Measurements from ENCODE around the gene DLGAP1. TPM values are rescaled to one million over a fixed set of nuclear protein-coding genes. Genes with fewer than 3 reads are reported as not detected.

The DLGAP1 gene
- total RNA-seq, 1 donor from 2014 or later = 80.2 TPM

GRCh38 chr18:3857544-3857943 lies 597.6 kb downstream of the DLGAP1 start:
- DNase-seq = no peak

DNA sequence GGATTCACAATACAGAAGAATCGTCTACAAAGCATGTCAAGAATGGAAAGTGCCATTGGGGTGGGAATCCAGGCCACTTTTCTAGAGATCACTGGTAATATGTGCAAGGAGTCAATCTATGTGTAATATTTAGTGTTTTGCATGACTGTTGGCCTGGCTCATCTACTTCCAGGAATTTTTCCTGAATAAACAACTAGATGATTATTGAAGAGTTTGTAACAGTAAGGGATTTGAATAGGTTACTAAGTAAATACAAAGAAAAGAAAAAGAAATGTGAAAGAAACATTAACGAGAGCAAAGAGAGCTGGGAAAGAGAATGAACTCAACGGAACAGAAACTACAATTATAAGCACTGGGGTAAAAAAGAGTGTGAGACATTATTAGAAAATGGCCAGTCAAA lies 599.1 kb downstream of the DLGAP1 start:
- no peak for DNase-seq

GRCh38 chr18:3852321-3852720 lies 602.8 kb downstream of the DLGAP1 start:
- no peak for DNase-seq

GRCh38 chr18:3851159-3851558 lies 603.9 kb downstream of the DLGAP1 start:
- no peak for DNase-seq

DNA sequence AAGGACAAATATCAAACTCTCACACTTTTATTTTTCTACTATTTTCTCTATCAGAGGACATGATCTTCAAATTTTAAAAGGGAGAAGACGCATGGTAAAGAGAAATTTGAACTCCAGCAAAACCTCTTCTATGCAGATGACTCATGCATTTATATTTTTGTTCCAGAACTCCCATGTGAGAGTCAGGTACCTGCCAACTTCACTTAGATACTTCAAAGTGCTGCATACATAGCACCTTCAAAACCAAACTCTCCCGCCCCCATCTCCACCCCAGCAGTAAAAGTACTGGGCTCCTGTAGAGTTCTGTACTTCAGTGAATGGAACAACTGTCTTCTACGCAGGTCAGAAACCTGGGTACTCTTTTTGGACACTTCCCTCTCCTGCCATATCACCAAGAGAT lies 606.8 kb downstream of the DLGAP1 start:
- DNase-seq = no peak

DNA sequence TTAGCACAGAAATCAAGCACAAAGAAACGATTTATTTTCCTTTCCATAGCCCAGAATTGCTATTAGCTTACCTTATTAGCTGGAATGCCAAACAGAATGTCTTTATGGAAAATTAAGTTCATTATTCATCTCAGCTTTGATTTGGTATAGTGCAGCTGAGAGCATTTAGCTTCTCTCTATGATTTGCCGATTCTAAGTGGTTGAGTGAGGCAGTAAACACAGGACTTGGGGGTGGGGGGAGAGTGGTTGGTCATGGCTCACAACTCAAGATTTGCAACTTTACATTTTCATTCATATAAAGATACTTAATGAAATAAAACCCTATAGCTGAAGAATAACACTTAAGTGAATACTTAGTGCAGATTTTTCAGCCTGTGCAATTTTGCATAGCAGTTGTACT lies 609.9 kb downstream of the DLGAP1 start:
- DNase-seq = no peak

GRCh38 chr18:3842844-3843243 lies 612.3 kb downstream of the DLGAP1 start:
- DNase-seq = no peak

DNA sequence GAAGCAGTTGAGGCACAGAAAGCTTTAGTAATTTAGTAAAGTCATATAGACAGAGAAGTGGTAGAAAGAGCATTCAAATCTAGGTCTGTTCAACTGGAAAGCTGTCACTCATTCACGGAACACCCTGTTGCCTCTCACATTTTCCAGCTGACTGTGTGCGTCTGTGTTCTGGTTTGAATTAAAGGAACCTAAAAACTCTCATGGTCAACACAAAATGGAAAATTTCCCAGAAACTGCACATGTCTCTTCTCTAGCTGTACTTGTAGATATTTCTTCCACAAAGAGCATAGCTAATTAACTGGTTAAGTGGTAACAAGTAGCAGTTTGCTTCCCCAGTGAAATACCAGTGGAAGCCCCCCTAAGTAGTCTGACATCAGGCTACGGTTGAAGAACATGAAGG lies 614.3 kb downstream of the DLGAP1 start:
- DNase-seq = no peak

DNA sequence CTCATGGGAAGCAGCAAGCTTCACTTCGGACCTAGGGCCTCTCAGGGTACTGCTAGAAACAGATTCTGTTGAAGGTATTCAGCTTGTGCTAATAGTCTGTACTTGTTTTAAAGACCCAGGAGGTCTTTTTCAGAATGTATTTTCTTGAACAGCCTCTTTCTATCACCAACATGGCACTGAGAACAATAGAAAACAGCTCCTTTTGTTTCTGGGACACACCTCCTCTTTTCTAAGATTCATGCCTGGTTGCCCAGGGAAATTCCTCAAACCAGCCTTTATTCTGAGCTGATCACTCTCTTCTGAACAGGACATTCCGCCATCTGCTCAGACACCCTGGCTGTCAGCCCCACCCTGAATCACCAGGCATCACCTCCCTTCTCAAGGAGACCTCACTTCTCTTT lies 615.5 kb downstream of the DLGAP1 start:
- DNase-seq = no peak

GRCh38 chr18:3836483-3837335 lies 618.4 kb downstream of the DLGAP1 start:
- DNase-seq = no peak

- no peak for DNase-seq
Measured at GRCh38 chr18:3832025-3832638, 623.0 kb downstream of the DLGAP1 start.

- no peak for DNase-seq
Measured at GRCh38 chr18:3830604-3831003, 624.5 kb downstream of the DLGAP1 start.

GRCh38 chr18:3827236-3827845 lies 627.8 kb downstream of the DLGAP1 start:
- no peak for DNase-seq

GRCh38 chr18:3826021-3826420 lies 629.1 kb downstream of the DLGAP1 start:
- DNase-seq = no peak

DNA sequence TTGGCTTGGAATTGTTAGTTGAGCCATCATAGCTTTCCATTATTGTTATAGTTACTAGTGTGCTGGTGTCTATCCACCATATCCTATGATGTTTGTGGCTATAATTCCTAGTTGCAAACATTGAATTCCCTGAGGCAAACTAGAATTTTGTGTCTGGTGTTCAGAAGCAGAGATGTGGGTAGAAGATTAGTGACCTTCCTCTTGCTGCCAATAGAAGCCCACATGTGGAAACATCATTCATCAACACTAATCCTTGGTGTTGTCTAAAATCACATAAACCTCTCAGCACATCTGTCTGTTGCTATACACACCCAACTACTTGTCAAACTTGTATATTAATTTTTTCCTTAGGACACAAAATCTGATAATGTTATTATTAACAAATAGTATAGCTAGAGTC lies 631.0 kb downstream of the DLGAP1 start:
- no peak for DNase-seq

- DNase-seq = no peak
Measured at GRCh38 chr18:3823073-3823472, 632.0 kb downstream of the DLGAP1 start.

GRCh38 chr18:3821524-3821923 lies 633.6 kb downstream of the DLGAP1 start:
- no peak for DNase-seq

DNA sequence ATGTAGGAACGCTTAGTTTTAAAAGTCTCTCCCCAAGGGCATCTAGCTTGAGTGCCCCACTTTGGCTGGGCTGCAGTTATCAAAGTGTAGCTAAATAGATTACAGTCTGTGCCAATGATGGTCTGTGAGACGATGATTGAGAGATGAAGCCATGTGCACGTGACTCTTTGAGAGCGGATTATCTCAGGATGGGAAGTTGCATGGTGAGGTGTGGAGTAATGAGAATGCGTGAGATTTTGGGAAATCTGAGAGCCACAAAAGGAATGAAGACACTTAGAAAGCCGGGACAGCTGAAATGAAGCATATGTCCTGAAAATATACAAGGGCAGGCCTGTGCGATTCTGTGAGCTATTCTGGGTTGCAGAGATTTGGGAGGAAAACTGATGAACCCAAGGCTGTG lies 635.1 kb downstream of the DLGAP1 start:
- no peak for DNase-seq

- no peak for DNase-seq
Measured at GRCh38 chr18:3816610-3817363, 638.3 kb downstream of the DLGAP1 start.

GRCh38 chr18:3815991-3816390 lies 639.1 kb downstream of the DLGAP1 start:
- no peak for DNase-seq

GRCh38 chr18:3814816-3815215 lies 640.3 kb downstream of the DLGAP1 start:
- DNase-seq = no peak

GRCh38 chr18:3810296-3810695 lies 644.8 kb downstream of the DLGAP1 start:
- DNase-seq = no peak

Data from occipital lobe (tissue), 2 donors.